ENCODE measurements around the gene DACT2.

The DACT2 gene

GRCh38 chr6:168364793-168365421 is 45.3 kb upstream of the DACT2 start:
- DNase-seq (ENCODE audit: extremely low read depth, low read depth), result no peak
- TF ChIP-seq CTCF (IDR thresholded peaks at IDR 0.05; ENCODE audit: low read depth, low read length, missing control alignments), result no peak
- no peak overlapping the region for H3K4me3 ChIP-seq (replicated peaks; ENCODE audit: low read depth, low read length)

GRCh38 chr6:168363811-168364792 is 44.5 kb upstream of the DACT2 start:
- DNase-seq (ENCODE audit: extremely low read depth, low read depth), result no peak
- H3K4me3 ChIP-seq (replicated peaks; ENCODE audit: low read depth, low read length), result no peak overlapping the region
- no peak for TF ChIP-seq CTCF (IDR thresholded peaks at IDR 0.05; ENCODE audit: low read depth, low read length, missing control alignments)

GRCh38 chr6:168363302-168363701 is 43.7 kb upstream of the DACT2 start:
- no peak for TF ChIP-seq CTCF (IDR thresholded peaks at IDR 0.05; ENCODE audit: low read depth, low read length, missing control alignments)
- DNase-seq (ENCODE audit: extremely low read depth, low read depth), result no peak
- no peak overlapping the region for H3K4me3 ChIP-seq (replicated peaks; ENCODE audit: low read depth, low read length)

- DNase-seq (ENCODE audit: extremely low read depth, low read depth), result no peak
- no peak overlapping the region for H3K4me3 ChIP-seq (replicated peaks; ENCODE audit: low read depth, low read length)
Observed at GRCh38 chr6:168362276-168362990, 42.9 kb upstream of the DACT2 start.

GRCh38 chr6:168361766-168362165 is 42.2 kb upstream of the DACT2 start:
- H3K4me3 ChIP-seq (replicated peaks; ENCODE audit: low read depth, low read length), result no peak overlapping the region
- no peak for TF ChIP-seq CTCF (IDR thresholded peaks at IDR 0.05; ENCODE audit: low read depth, low read length, missing control alignments)
- no peak for DNase-seq (ENCODE audit: extremely low read depth, low read depth)

More at GRCh38 chr6:168362276-168362990, 42.9 kb upstream of the DACT2 start:
- no peak for TF ChIP-seq CTCF (IDR thresholded peaks at IDR 0.05; ENCODE audit: low read depth, low read length, missing control alignments)

- DNase-seq (ENCODE audit: extremely low read depth, low read depth), result no peak
- H3K4me3 ChIP-seq (replicated peaks; ENCODE audit: low read depth, low read length), result no peak overlapping the region
Observed at GRCh38 chr6:168359794-168360193, 40.2 kb upstream of the DACT2 start.

More at GRCh38 chr6:168359794-168360193, 40.2 kb upstream of the DACT2 start:
- TF ChIP-seq CTCF (IDR thresholded peaks at IDR 0.05; ENCODE audit: low read depth, low read length, missing control alignments), result no peak
